ENCODE measurements around the gene ZNF385C.

DNA sequence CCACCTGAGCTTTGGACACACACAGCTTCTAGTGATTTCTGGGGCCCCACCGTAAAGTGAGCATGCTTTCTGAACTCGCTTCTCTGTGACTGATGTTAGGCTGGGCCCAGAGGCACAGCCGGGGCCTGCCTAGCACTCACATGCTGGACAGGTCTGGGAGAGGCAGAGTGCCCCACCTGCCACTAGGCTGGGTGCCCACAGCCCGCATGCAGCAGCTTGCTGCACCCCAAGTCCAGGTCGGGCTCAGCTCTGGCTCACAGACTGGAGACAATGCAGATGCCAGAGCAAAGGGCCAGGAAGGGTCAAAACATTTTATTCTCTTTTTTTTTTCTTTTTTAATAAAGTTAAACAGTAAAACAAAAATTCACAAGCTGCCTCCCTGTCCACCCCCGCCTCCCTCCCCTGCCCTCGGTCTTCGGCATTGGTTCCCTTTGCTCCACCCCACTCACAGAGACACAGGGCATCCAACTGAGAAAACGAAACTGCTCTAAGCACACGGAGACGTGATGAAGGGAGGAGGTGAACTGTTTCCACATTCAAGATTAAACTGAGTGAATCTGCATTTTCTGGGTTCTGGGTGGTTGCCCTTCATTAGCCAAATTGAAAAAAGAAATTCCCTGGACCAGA, 122.0 kb downstream of the ZNF385C start:
- TF ChIP-seq, protein P1, sequence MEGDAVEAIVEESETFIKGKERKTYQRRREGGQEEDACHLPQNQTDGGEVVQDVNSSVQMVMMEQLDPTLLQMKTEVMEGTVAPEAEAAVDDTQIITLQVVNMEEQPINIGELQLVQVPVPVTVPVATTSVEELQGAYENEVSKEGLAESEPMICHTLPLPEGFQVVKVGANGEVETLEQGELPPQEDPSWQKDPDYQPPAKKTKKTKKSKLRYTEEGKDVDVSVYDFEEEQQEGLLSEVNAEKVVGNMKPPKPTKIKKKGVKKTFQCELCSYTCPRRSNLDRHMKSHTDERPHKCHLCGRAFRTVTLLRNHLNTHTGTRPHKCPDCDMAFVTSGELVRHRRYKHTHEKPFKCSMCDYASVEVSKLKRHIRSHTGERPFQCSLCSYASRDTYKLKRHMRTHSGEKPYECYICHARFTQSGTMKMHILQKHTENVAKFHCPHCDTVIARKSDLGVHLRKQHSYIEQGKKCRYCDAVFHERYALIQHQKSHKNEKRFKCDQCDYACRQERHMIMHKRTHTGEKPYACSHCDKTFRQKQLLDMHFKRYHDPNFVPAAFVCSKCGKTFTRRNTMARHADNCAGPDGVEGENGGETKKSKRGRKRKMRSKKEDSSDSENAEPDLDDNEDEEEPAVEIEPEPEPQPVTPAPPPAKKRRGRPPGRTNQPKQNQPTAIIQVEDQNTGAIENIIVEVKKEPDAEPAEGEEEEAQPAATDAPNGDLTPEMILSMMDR (conservative IDR thresholded peaks at IDR 0.05): no peak
- TF ChIP-seq ZFX (IDR thresholded peaks at IDR 0.05): no peak
